ENCODE results near the gene CACNG4. TPM values are rescaled to one million over a fixed set of nuclear protein-coding genes. Genes with fewer than 3 reads are reported as not detected.

Gene CACNG4
- total and polyA plus RNA-seq, 4 experiments from 2014 or later = not detected

DNA sequence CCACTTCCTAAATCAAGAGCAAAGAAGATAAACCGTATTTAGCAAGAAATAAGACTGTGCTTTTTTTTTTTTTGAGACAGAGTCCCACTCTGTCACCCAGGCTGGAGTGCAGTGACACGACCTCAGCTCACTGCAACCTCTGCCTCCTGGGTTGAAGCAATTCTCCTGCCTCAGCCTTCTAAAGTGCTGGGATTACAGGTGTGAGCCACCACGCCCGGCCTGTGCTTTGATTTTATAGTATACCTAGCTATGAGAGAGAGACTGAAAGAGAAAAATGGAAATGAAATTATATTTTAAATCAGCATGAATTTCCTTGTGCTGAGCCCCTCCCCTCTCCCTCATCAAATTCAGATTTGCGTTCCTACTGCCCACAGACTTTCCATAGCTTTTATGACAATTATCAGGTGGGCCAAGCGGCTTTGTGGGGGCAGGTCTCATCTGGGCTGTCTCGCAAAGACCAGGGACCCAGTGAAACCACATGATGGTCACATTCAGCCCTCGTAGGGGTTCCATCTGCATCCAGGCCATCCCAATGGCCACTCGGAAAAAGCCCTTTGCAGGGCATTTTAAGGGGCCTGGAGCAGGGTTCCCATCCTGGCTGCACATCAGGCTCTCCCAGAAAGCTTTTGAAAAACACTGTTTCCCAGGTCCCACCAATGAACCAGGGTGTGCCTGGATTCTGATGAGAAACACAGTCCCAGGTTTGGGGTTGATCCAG lies 88.4 kb downstream of the CACNG4 start:
- peaks cover 0 to 20% (median 17%) of the 10 kb centered on the region in 8 donors for H3K9me3 Mint-ChIP-seq
- Histone ChIP-seq H3K27ac (ENCODE audit: low read depth, low read length) (no peak overlapping the region), H3K27me3 (ENCODE audit: insufficient read depth, low read length) (no peaks in the 10 kb centered on the region), H3K4me1 (ENCODE audit: insufficient read depth, low read length) (no peaks in the 10 kb centered on the region), H3K36me3 (ENCODE audit: insufficient read depth, low read length) (no peaks in the 10 kb centered on the region), H3K9me3 (ENCODE audit: control insufficient read depth in 1 of 2, low read length in 2 of 2) (peaks cover 0 to 17% of the 10 kb centered on the region in 2 donors), H3K4me3 (ENCODE audit: low read length in 2 of 2) (no peak overlapping the region)
- intact Hi-C loops (cut with micrococcal nuclease) = no loop called here
- ChIA-PET CTCF (ENCODE audit: partially characterized antibody) (no interaction called here), POLR2A (ENCODE audit: partially characterized antibody) (no interaction called here)
- peaks cover 4 to 6% of the 10 kb centered on the region in 2 donors for H3K36me3 Mint-ChIP-seq
- DNase-seq = no peak
- H3K4me1 Mint-ChIP-seq = no peaks in the 10 kb centered on the region
- no peaks in the 10 kb centered on the region for H3K27me3 Mint-ChIP-seq
- no peak overlapping the region for H3K4me3 Mint-ChIP-seq
- no peak overlapping the region for H3K27ac Mint-ChIP-seq

DNA sequence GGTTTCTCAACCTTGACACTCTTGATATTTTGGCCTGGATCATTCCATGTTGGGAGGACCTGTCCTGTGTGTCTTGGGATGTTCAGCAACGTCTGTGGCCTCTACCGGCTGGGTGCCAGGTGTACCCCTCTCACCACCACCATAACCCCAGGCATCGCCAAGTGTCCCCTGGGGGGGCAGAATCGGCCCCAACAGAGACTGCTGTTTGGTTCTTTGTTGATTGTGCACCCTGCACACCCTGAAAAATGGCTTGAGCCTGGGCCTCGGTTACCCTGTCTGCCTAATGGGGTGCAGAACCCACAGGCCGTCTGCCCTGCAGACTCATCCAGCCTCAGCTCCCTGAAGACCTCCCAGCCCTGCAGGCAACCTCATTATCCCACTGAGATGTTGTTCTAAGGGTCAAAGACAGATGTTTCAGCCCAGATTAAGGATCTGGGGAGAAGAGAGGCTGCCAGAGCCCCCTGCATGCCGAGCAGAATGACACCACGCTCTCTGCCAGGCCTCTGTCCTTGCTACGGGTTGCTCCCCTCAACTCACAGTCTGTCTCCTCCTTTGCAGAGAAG lies 89.0 kb downstream of the CACNG4 start:
- no peaks in the 10 kb centered on the region for H3K4me1 Mint-ChIP-seq
- H3K4me3 Mint-ChIP-seq = no peak overlapping the region
- H3K27me3 ChIP-seq (ENCODE audit: insufficient read depth, low read length) = no peaks in the 10 kb centered on the region
- H3K9me3 Mint-ChIP-seq = peaks cover 0 to 13% (median 11%) of the 10 kb centered on the region in 8 donors
- H3K4me3 ChIP-seq (ENCODE audit: low read length in 2 of 2) = no peak overlapping the region
- no peak overlapping the region for H3K27ac ChIP-seq (ENCODE audit: low read depth, low read length)
- no peaks in the 10 kb centered on the region for H3K27me3 Mint-ChIP-seq
- no peak overlapping the region for H3K27ac Mint-ChIP-seq
- H3K4me1 ChIP-seq (ENCODE audit: insufficient read depth, low read length) = no peaks in the 10 kb centered on the region
- POLR2A ChIA-PET (ENCODE audit: partially characterized antibody) = no interaction called here
- peaks cover 3 to 6% of the 10 kb centered on the region in 2 donors for H3K36me3 Mint-ChIP-seq
- peaks cover 0 to 13% of the 10 kb centered on the region in 2 donors for H3K9me3 ChIP-seq (ENCODE audit: control insufficient read depth in 1 of 2, low read length in 2 of 2)
- no peaks in the 10 kb centered on the region for H3K36me3 ChIP-seq (ENCODE audit: insufficient read depth, low read length)
- no peak for DNase-seq
- CTCF ChIA-PET (ENCODE audit: partially characterized antibody) = no interaction called here
- intact Hi-C loops (cut with micrococcal nuclease) = no loop called here

- POLR2A ChIA-PET (ENCODE audit: partially characterized antibody) = no interaction called here
- CTCF ChIA-PET (ENCODE audit: partially characterized antibody) = no interaction called here
- Histone ChIP-seq H3K27me3 (ENCODE audit: insufficient read depth, low read length) (no peaks in the 10 kb centered on the region), H3K36me3 (ENCODE audit: insufficient read depth, low read length) (no peaks in the 10 kb centered on the region), H3K4me1 (ENCODE audit: insufficient read depth, low read length) (no peaks in the 10 kb centered on the region), H3K9me3 (ENCODE audit: control insufficient read depth in 1 of 2, low read length in 2 of 2) (peaks cover 0 to 8% of the 10 kb centered on the region in 2 donors), H3K4me3 (ENCODE audit: low read length in 2 of 2) (no peak overlapping the region), H3K27ac (ENCODE audit: low read depth, low read length) (no peak overlapping the region)
- Mint-ChIP-seq H3K4me1 (no peaks in the 10 kb centered on the region), H3K4me3 (no peak overlapping the region), H3K9me3 (peaks cover 0 to 7% (median 5%) of the 10 kb centered on the region in 8 donors), H3K27ac (no peak overlapping the region), H3K36me3 (peaks cover 0 to under 1% of the 10 kb centered on the region in 2 donors), H3K27me3 (no peaks in the 10 kb centered on the region)
- DNase-seq = no peak
- intact Hi-C loops (cut with micrococcal nuclease) = no loop called here
These were observed 89.6 kb downstream of the CACNG4 start for GRCh38 chr17:67054011-67054591.

DNA sequence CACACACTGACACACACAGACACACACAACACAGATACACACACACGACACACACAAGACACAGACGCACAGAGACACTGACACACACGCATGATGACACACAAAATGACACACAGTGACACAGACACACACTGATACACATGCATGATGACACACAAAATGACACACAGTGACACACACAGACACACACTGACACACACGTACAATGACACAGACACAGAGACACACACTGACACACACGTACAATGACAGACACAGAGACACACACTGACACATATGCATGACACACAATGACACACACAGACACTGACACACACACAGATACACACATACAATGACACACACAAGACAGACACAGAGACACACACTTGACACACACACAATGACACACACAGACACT lies 90.1 kb downstream of the CACNG4 start:
- H3K4me1 ChIP-seq (ENCODE audit: insufficient read depth, low read length) = no peaks in the 10 kb centered on the region
- intact Hi-C loops (cut with micrococcal nuclease) = no loop called here
- peaks cover 0 to 3% (median under 1%) of the 10 kb centered on the region in 8 donors for H3K9me3 Mint-ChIP-seq
- H3K4me3 Mint-ChIP-seq = peak overlapping the region in 1 of 8 donors; percentile 2
- ChIA-PET POLR2A (ENCODE audit: partially characterized antibody) (no interaction called here), CTCF (ENCODE audit: partially characterized antibody) (no interaction called here)
- no peaks in the 10 kb centered on the region for H3K27me3 ChIP-seq (ENCODE audit: insufficient read depth, low read length)
- no peaks in the 10 kb centered on the region for H3K27me3 Mint-ChIP-seq
- H3K27ac Mint-ChIP-seq = no peak overlapping the region
- no peak overlapping the region for H3K4me3 ChIP-seq (ENCODE audit: low read length in 2 of 2)
- no peaks in the 10 kb centered on the region for H3K36me3 ChIP-seq (ENCODE audit: insufficient read depth, low read length)
- DNase-seq = no peak
- no peak overlapping the region for H3K27ac ChIP-seq (ENCODE audit: low read depth, low read length)
- peaks cover 0 to 3% of the 10 kb centered on the region in 2 donors for H3K9me3 ChIP-seq (ENCODE audit: control insufficient read depth in 1 of 2, low read length in 2 of 2)
- no peaks in the 10 kb centered on the region for H3K4me1 Mint-ChIP-seq
- no peaks in the 10 kb centered on the region for H3K36me3 Mint-ChIP-seq

DNA sequence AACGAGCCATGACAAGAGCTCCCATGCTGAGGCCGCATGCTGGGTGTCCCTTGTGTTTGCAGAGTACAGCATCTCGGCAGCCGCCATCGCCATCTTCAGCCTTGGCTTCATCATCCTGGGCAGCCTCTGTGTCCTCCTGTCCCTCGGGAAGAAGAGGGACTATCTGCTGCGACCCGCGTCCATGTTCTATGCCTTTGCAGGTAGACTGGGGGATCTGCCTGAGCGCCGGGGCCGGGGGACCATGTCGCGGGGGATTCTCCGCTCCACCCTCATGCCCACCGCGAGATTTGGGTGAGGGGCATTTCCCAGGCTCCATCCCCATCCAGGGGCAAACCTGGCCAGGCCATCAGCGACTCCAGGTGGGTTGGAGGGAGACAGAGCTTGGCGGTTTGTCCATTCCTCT lies 90.5 kb downstream of the CACNG4 start:
- H3K27me3 Mint-ChIP-seq = no peaks in the 10 kb centered on the region
- H3K4me1 Mint-ChIP-seq = no peaks in the 10 kb centered on the region
- Histone ChIP-seq H3K4me3 (ENCODE audit: low read length in 2 of 2) (no peak overlapping the region), H3K27me3 (ENCODE audit: insufficient read depth, low read length) (no peaks in the 10 kb centered on the region), H3K36me3 (ENCODE audit: insufficient read depth, low read length) (no peaks in the 10 kb centered on the region), H3K4me1 (ENCODE audit: insufficient read depth, low read length) (no peaks in the 10 kb centered on the region), H3K9me3 (ENCODE audit: control insufficient read depth in 1 of 2, low read length in 2 of 2) (no peaks in the 10 kb centered on the region), H3K27ac (ENCODE audit: low read depth, low read length) (no peak overlapping the region)
- no peak for DNase-seq
- H3K36me3 Mint-ChIP-seq = no peaks in the 10 kb centered on the region
- no peak overlapping the region for H3K4me3 Mint-ChIP-seq
- CTCF ChIA-PET (ENCODE audit: partially characterized antibody) = no interaction called here
- POLR2A ChIA-PET (ENCODE audit: partially characterized antibody) = no interaction called here
- H3K9me3 Mint-ChIP-seq = peaks cover 0 to 3% (median 0%) of the 10 kb centered on the region in 8 donors
- intact Hi-C loops (cut with micrococcal nuclease) = no loop called here
- H3K27ac Mint-ChIP-seq = no peak overlapping the region

DNA sequence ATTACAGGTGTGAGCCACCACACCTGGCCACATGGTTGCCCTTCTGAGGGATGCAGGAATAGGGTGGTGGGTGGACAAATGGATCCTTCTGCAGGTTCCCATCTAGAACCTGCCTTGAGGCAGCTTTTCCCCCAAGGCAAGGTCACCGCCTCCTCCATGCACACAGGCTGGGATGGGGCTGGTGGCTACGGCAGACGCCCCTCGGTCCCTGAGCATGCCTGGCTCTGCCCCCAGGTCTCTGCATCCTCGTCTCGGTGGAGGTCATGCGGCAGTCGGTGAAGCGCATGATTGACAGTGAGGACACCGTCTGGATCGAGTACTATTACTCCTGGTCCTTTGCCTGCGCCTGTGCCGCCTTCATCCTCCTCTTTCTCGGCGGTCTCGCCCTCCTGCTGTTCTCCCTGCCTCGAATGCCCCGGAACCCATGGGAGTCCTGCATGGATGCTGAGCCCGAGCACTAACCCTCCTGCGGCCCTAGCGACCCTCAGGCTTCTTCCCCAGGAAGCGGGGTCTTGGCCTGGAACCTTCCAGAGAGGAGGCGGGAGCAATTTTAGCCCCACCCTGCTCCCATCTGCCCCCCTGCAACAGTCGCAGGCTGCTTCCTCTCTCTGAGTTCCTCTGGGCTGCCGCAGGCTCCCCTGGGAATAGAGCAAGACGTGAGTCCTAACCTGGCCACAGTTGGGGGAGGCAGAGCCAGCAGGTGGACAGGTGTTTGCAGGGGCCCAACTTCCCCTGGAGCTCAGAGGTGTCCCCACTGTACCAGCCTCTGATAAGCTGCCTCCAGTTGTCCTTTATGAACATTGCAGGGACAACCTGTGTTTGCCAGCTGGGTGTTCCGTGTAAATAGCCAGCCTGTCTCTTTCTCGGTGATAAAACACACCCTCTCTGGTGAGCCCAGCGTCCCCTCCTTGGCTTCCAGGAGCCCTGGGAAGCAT lies 91.6 kb downstream of the CACNG4 start:
- POLR2A ChIA-PET (ENCODE audit: partially characterized antibody) = no interaction called here
- intact Hi-C loops (cut with micrococcal nuclease) = no loop called here
- H3K4me3 Mint-ChIP-seq = no peak overlapping the region
- H3K27ac ChIP-seq (ENCODE audit: low read depth, low read length) = no peak overlapping the region
- no peak for DNase-seq
- H3K27ac Mint-ChIP-seq = no peak overlapping the region
- H3K4me1 ChIP-seq (ENCODE audit: insufficient read depth, low read length) = no peaks in the 10 kb centered on the region
- no peaks in the 10 kb centered on the region for H3K9me3 ChIP-seq (ENCODE audit: control insufficient read depth in 1 of 2, low read length in 2 of 2)
- CTCF ChIA-PET (ENCODE audit: partially characterized antibody) = no interaction called here
- H3K9me3 Mint-ChIP-seq = no peaks in the 10 kb centered on the region
- no peaks in the 10 kb centered on the region for H3K27me3 ChIP-seq (ENCODE audit: insufficient read depth, low read length)
- H3K36me3 Mint-ChIP-seq = peaks cover 0 to 6% of the 10 kb centered on the region in 2 donors
- H3K4me1 Mint-ChIP-seq = no peaks in the 10 kb centered on the region
- H3K27me3 Mint-ChIP-seq = no peaks in the 10 kb centered on the region
- no peaks in the 10 kb centered on the region for H3K36me3 ChIP-seq (ENCODE audit: insufficient read depth, low read length)
- no peak overlapping the region for H3K4me3 ChIP-seq (ENCODE audit: low read length in 2 of 2)

All from CD4-positive, alpha-beta memory T cell (primary cell).